ENCODE results near the gene PTPRR. TPM values are rescaled to one million over a fixed set of nuclear protein-coding genes. Genes with fewer than 3 reads are reported as not detected.

Gene PTPRR
- total RNA-seq, 1 experiment from 2014 or later = 3.4 TPM

DNA sequence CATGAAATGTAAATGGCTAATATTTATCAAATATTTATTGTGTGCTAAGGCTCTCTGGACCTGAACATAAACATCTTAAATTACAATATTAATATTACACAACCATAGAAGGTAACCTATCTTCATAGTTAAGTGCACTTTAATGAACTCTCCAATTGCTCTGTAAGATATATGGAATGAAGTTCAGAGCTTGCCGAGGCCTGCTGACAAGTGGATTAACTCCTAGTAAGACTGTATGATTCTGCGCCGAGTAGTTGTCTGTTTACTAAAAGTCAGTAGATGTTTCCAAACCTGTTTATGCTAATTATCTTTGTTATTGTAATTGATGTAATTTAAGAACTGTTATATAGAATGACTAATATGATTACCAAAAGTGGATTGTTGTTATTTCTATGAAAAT, 77.2 kb downstream of the PTPRR start:
- H3K4me1 ChIP-seq (replicated peaks) = no peaks in the 10 kb centered on the region
- H3K9me3 ChIP-seq (replicated peaks) = no peaks in the 10 kb centered on the region
- H3K4me3 ChIP-seq = no peak overlapping the region
- H3K36me3 ChIP-seq = no peaks in the 10 kb centered on the region
- no peak for DNase-seq (ENCODE audit: low read depth in 1 of 2, low spot score in 2 of 2)
- no peak overlapping the region for H3K27ac ChIP-seq
- no peaks in the 10 kb centered on the region; the same call in none of the 2 replicates for H3K27me3 ChIP-seq (replicated peaks)

DNA sequence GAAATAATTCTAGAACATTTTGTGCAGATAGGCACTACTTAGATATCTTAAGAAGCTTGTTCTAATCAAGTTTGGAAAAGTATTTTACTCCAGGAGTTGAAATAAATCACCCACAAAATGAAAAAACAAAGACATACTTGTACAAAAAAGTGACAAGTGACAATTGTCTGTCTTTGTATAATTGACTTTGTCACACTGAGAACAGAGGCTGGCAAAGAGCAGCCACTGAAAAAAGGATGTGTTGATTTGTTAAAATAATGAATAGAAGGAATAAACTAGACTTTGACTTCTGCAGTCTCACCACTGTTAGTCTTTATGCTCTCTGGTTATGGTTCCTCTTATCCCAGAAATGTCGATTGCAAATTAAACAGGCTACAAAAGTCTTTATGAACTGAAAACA, 77.6 kb downstream of the PTPRR start:
- no peaks in the 10 kb centered on the region; the same call in none of the 2 replicates for H3K27me3 ChIP-seq (replicated peaks)
- DNase-seq (ENCODE audit: low read depth in 1 of 2, low spot score in 2 of 2) = no peak
- H3K4me3 ChIP-seq = no peak overlapping the region
- no peaks in the 10 kb centered on the region for H3K4me1 ChIP-seq (replicated peaks)
- no peak overlapping the region for H3K27ac ChIP-seq
- H3K36me3 ChIP-seq = no peaks in the 10 kb centered on the region
- H3K9me3 ChIP-seq (replicated peaks) = no peaks in the 10 kb centered on the region

DNA sequence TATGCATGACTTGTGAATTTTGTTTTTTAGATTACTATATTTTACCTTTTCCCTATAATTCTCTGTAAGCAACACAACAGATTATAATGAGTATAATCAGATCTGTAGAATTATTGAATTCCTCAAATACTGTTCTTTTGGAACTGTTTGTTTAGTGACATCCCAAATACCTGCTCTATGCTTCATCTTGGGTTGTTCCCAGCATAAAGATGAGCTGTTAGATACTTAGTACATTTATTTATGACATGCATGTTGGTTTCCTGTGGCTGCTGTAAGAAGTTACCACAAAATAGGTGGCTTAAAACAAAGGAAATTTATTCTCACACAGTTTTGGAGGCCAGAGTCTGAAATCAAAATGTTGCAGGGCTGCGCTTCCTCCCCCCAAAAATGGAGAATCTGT, 78.4 kb downstream of the PTPRR start:
- no peaks in the 10 kb centered on the region for H3K4me1 ChIP-seq (replicated peaks)
- no peaks in the 10 kb centered on the region for H3K9me3 ChIP-seq (replicated peaks)
- DNase-seq (ENCODE audit: low read depth in 1 of 2, low spot score in 2 of 2) = no peak
- no peaks in the 10 kb centered on the region for H3K36me3 ChIP-seq
- no peak overlapping the region for H3K4me3 ChIP-seq
- H3K27ac ChIP-seq = no peak overlapping the region
- H3K27me3 ChIP-seq (replicated peaks) = no peaks in the 10 kb centered on the region; the same call in none of the 2 replicates

DNA sequence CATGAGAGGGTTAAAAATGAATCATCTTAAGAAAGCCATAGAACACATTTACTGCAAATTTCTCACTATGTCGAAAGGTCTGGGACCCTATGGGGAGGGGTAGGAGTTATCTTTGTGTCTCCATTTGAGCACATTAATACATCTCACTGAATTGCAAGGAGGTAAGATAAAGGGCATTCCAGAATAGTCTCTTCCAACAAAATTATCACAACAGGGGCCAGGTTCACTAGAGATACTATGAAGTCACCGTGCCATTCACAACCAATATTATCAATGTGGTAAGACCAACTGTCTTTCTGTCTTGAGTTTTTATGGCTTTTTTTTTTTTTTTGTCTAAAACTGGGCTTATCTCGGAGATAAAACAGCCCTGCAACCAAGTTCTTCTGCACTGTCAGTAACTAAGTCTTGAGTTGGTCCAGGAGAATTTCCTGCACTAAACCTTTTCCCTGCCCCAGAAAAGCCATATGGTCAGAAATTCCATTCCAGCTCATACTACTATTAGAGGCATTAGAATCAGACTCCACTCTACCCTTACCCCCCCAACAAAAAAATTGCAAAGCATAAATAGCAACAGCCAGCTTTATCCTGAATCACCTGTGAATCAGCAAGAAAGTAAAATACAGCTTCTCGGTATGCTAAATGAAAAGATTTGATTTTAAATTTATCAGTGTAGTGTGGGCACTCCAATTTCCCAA, 79.7 kb downstream of the PTPRR start:
- Histone ChIP-seq H3K27ac (no peak overlapping the region), H3K36me3 (no peaks in the 10 kb centered on the region), H3K4me3 (no peak overlapping the region), H3K27me3 (replicated peaks) (no peaks in the 10 kb centered on the region; the same call in 1 of the 2 replicates), H3K9me3 (replicated peaks) (no peaks in the 10 kb centered on the region), H3K4me1 (replicated peaks) (no peaks in the 10 kb centered on the region)
- DNase-seq (ENCODE audit: low read depth in 1 of 2, low spot score in 2 of 2) = no peak

DNA sequence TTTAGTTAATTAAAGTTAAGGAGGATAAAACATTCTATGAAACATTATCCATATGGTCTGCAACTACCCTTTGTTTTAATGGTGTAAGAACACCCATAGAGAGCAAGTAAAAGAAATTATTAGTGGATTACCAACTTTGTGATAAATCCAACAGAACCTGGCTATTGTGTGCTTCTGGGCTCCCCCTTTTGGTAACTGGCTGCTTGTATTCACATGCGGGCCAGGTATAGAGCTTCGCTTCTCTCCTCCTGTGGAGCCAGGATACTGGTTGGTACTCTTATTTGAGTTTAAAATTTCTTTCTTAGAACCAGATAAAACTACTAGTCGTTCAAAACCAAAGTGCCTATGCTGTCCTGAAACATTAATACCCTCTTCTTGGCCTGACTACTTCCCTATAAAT, 81.0 kb downstream of the PTPRR start:
- Histone ChIP-seq H3K4me1 (replicated peaks) (no peaks in the 10 kb centered on the region), H3K27ac (no peak overlapping the region), H3K27me3 (replicated peaks) (no peaks in the 10 kb centered on the region; the same call in 1 of the 2 replicates), H3K9me3 (replicated peaks) (no peaks in the 10 kb centered on the region), H3K4me3 (no peak overlapping the region), H3K36me3 (no peaks in the 10 kb centered on the region)
- DNase-seq (ENCODE audit: low read depth in 1 of 2, low spot score in 2 of 2) = no peak

DNA sequence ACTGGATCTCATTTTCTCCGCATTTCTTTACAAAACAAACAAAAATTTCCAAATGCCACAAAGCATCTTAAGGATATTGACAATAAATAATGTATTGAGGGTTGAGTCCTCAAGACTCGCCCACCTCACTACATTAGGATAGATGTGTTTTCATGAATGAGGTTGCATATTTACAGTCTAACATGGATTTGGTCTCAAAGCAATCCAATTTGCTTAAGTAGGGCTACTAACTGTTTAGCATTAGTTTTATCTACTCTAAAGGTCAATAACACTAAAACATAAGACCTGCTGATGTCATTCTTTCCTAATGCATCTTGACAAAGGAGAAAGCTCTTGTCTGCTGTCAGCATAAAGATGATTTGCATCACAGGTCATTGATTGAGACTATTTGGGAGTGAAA, 82.4 kb downstream of the PTPRR start:
- H3K9me3 ChIP-seq (replicated peaks) = no peaks in the 10 kb centered on the region
- no peaks in the 10 kb centered on the region for H3K27me3 ChIP-seq (replicated peaks)
- no peak for DNase-seq (ENCODE audit: low read depth in 1 of 2, low spot score in 2 of 2)
- H3K27ac ChIP-seq = no peak overlapping the region
- H3K36me3 ChIP-seq = no peaks in the 10 kb centered on the region
- no peaks in the 10 kb centered on the region for H3K4me1 ChIP-seq (replicated peaks)
- no peak overlapping the region for H3K4me3 ChIP-seq

DNA sequence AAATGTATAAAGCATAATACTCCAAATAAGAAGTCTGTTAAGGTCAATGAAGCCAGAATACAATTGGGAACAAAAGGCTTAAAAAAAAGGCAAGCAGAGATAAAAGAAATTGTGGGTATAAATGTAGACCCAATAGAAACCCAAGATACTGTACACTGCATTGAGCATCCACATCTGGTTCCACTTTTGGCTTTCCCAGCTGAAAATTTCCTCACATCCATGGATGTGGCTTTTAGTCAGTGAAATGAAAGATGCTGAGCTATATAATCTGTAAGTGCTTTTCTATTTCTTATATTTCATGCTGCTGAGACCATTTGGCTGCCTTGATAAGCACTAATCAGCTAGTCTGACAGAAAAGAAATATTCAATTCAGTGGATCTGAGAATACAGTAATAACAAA, 83.5 kb downstream of the PTPRR start:
- no peak for DNase-seq (ENCODE audit: low read depth in 1 of 2, low spot score in 2 of 2)
- no peak overlapping the region for H3K27ac ChIP-seq
- no peaks in the 10 kb centered on the region for H3K36me3 ChIP-seq
- H3K4me3 ChIP-seq = no peak overlapping the region
- H3K27me3 ChIP-seq (replicated peaks) = no peaks in the 10 kb centered on the region
- H3K9me3 ChIP-seq (replicated peaks) = no peaks in the 10 kb centered on the region
- no peaks in the 10 kb centered on the region for H3K4me1 ChIP-seq (replicated peaks)

DNA sequence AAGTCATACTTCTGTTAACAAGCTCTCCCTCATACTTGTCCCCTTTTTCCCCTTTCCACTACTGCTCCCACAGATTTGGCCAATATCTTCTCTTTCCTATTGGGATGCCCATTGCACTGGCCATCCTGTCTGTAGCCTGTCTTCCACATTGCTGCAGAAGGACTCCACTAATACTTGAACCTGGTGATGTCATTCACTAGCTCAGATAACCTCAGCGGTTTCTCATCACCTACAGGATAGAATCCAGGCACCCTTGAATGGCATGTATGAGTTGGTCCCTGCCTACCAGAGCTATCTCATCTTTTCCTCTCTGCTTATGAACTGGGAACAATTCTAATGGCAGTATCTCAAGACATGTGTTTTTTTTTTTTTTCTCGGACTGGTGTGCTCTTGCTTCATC, 84.6 kb downstream of the PTPRR start:
- H3K36me3 ChIP-seq = no peaks in the 10 kb centered on the region
- H3K27me3 ChIP-seq (replicated peaks) = no peaks in the 10 kb centered on the region
- H3K4me1 ChIP-seq (replicated peaks) = no peaks in the 10 kb centered on the region
- no peak for DNase-seq (ENCODE audit: low read depth in 1 of 2, low spot score in 2 of 2)
- H3K4me3 ChIP-seq = no peak overlapping the region
- no peak overlapping the region for H3K27ac ChIP-seq
- no peaks in the 10 kb centered on the region for H3K9me3 ChIP-seq (replicated peaks)

DNA sequence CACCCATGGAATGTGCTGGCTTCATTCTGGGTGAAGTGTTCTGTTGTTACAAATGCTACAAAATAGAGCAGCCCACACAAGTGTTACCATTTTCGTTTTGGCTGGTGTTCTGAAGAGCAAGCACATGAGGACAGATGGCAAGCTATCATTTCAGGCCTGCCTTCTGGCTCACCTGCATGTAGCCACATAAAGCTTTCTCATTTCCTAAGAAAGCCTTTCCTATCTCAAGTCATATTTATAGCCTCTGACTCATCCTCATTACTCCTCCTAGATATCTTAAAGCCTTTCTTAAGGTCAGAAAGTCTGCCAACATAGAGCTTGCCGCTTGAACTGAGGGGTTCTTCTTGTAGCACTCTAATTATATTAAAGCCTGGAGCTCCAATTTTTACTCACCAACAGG, 89.0 kb downstream of the PTPRR start:
- Histone ChIP-seq H3K9me3 (replicated peaks) (no peaks in the 10 kb centered on the region), H3K36me3 (no peaks in the 10 kb centered on the region), H3K27ac (no peak overlapping the region), H3K4me1 (replicated peaks) (no peaks in the 10 kb centered on the region), H3K4me3 (no peak overlapping the region), H3K27me3 (replicated peaks) (no peaks in the 10 kb centered on the region)
- no peak for DNase-seq (ENCODE audit: low read depth in 1 of 2, low spot score in 2 of 2)

DNA sequence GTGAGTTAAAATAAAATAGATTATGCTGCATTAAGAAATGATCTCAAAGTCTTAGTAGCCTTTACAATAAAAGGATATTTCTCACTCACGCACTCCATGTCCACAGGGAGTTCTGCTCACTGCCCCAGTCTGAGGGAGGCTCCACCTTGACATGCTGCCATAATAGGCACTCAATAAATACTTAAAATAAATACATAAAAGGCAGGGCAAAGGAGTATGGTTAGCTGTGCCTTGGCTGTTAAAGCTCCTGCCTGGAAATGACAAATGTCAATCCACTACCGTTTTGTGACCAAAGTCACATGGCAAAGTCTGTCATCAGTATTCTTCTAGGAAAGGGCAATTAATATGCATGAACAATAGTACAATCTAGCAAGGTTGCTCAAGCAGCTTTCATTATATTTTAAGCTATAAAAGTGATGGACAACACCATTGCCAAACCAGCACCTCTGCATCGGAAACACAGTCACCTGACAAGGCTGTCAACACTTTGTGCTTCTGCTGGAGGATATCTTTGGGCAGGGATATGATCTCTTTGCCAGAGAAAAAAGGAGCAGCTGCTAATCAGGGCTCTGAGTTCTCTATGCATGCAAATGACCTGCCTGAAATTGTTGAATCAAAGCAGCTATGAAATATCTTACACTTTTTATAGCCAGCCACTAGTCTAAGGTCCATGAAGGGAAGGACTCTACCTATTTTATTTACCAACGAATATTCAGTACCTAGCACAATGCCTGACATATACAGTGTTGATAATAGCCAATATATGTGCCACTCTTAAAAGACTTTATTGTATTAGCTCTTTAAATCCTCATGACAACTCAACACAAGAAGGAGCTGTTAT, 90.1 kb downstream of the PTPRR start:
- Histone ChIP-seq H3K36me3 (no peaks in the 10 kb centered on the region), H3K27me3 (replicated peaks) (no peaks in the 10 kb centered on the region), H3K4me1 (replicated peaks) (no peaks in the 10 kb centered on the region), H3K9me3 (replicated peaks) (no peaks in the 10 kb centered on the region), H3K27ac (no peak overlapping the region), H3K4me3 (no peak overlapping the region)
- no peak for DNase-seq (ENCODE audit: low read depth in 1 of 2, low spot score in 2 of 2)

DNA sequence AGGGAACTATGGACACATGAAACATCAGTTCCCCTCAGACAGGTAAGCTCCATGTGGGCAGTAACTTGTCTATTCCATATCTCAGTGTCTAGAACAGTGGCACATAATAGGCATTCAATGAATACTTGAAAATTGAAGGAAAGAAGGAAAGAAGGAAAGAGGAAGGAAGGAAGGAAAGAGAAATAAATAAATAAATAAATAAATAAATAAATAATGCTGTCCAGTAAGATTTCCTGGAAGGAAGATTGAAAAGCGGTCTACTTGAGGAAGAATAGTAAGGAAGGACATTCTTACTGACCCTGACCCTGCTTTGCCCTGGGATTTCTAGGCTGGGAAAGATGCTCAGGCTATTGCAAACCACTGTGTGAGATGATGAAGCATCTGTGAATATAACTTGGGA, 91.5 kb downstream of the PTPRR start:
- Histone ChIP-seq H3K27me3 (replicated peaks) (no peaks in the 10 kb centered on the region), H3K27ac (no peak overlapping the region), H3K9me3 (replicated peaks) (no peaks in the 10 kb centered on the region), H3K36me3 (no peaks in the 10 kb centered on the region), H3K4me3 (no peak overlapping the region), H3K4me1 (replicated peaks) (no peaks in the 10 kb centered on the region)
- no peak for DNase-seq (ENCODE audit: low read depth in 1 of 2, low spot score in 2 of 2)

DNA sequence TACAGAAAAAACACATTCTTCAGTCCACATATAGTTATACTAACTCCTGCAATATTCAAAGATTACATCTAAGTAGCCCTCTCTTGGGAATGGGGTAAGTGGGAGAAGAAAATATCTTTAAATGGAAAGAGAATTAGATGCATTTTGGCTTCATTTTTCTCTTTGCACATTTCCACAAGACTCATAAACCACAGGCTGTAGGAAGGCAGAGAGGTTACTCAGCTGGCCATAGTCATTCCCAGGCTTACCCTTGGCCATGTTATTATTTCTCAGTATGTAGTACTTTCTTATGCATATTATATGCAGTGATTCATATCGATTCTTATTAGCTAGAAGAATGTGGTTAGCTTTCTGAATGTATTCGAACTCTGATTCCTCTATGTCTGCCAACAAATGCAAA, 92.2 kb downstream of the PTPRR start:
- H3K4me3 ChIP-seq = no peak overlapping the region
- no peak overlapping the region for H3K27ac ChIP-seq
- H3K9me3 ChIP-seq (replicated peaks) = no peaks in the 10 kb centered on the region
- no peaks in the 10 kb centered on the region for H3K27me3 ChIP-seq (replicated peaks)
- H3K36me3 ChIP-seq = no peaks in the 10 kb centered on the region
- DNase-seq (ENCODE audit: low read depth in 1 of 2, low spot score in 2 of 2) = no peak
- no peaks in the 10 kb centered on the region for H3K4me1 ChIP-seq (replicated peaks)

DNA sequence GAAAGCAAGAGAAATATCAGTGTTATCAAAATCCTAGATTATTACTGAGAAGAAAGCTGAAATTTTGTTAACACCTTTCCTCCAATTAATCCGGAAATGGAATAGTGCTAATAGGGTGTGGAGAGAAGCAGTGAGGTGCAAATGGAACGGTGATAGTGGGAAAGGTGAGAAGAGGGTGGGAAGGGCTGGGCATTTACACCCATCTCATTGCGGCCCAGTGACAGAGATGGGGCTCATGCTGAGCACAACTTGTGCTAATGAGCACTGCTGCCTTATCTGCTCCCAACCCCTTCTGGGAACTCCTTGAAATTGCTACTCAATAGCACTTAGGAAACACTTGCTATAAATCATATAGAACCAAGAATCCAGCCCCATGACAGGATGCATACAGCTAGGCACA, 94.4 kb downstream of the PTPRR start:
- Histone ChIP-seq H3K4me1 (replicated peaks) (no peaks in the 10 kb centered on the region), H3K9me3 (replicated peaks) (no peaks in the 10 kb centered on the region), H3K4me3 (no peak overlapping the region), H3K27me3 (replicated peaks) (no peaks in the 10 kb centered on the region), H3K27ac (no peak overlapping the region), H3K36me3 (no peaks in the 10 kb centered on the region)
- DNase-seq (ENCODE audit: low read depth in 1 of 2, low spot score in 2 of 2) = no peak

DNA sequence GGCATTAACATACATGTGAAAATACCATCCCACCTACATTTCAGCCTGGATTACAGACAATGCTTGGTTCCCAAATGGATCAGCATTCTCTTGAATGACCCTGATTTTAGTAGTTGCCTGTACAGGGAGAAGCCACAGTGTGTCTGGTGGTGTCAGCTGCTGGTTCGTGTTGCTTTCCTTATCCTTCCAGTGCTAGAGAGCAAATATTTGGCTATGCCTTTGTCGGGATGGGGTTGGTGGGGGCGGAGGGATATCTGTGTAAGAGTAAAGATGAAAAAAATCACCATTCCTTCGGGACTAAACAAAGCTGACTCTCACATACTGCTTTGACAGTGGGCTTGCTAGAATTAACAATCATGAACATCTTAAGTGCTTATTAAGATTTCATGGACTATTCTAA, 96.0 kb downstream of the PTPRR start:
- DNase-seq (ENCODE audit: low read depth in 1 of 2, low spot score in 2 of 2) = no peak
- H3K27ac ChIP-seq = no peak overlapping the region
- no peaks in the 10 kb centered on the region for H3K27me3 ChIP-seq (replicated peaks)
- H3K4me3 ChIP-seq = no peak overlapping the region
- no peaks in the 10 kb centered on the region for H3K4me1 ChIP-seq (replicated peaks)
- H3K36me3 ChIP-seq = no peaks in the 10 kb centered on the region
- no peaks in the 10 kb centered on the region for H3K9me3 ChIP-seq (replicated peaks)
